Stimulated activated CD8-positive, alpha-beta memory T cell treated with anti-CD3 and anti-CD28 coated beads, Interleukin-15, amount 100 ng/mL, for 24 hours (primary cell): ENCODE measurements around the gene ABCC9.

ENCODE experiments used
- DNase-seq: peaks from one replicate; pipeline ENCODE4 v3.0.0-alpha.2; 2020; ENCODE audit warnings: low read depth

Gene ABCC9

DNA sequence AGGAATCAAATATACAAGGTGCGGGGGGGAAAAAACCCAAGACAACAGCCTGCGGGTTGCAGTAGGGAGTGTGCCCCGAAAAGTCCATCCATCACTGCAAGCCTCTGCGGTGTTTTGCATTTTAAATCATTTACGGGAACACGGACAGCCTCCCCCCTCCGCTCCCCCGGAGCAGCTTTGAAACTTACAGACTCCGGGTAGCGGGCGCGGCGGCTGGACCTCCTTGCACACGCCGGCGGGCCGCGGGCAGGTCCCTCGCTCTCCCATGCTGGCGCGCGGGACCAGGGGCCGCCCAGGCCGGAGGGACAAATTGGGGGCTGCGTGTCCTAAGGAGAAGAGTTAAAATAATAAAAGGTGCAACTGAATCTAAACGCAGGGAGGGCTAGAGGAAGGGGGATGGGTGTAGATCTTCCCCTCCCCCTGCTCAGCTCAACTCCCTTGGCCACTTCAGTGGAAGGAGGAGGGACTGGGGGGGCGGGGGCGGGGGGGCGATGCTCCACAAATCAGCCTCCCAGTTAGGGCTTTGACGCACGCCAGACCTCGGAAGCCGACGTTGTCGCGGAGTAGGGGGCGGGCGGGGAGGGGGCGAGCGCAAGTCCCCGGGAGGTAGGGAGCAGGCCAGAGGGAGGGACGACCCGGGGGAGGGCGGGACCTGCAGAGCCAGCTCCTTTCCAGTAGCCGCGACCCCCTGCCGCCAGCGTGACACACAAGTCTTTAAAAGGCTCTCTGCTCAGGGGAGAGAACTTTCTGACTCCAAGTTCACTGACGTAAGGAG, 166.7 kb downstream of the ABCC9 start, which contains the start of gene KCNJ8:
KCNJ8 (minus strand) TSS at position 349 of the 775 bp plus-strand sequence. CDS start 1,090 bp downstream, outside the sequence.
- no peak for DNase-seq

DNA sequence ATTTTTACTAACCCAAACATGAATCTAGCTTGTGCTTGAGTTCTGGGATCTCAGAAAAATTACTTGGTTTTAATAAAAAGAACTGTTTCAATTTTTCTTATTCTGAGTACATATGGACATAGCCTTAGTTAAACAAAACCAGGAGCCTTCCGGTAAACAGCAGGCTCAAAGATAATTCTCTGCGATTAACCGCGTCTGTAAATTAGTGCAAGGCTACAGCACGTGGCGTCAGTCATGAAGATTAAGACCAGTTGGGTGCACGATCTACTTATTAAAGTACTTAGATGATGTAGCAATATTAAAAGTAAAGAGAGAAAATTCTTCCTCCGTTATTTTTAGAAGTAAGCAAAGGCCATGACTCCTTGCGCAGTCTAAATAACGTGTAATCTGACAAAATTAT, 167.4 kb downstream of the ABCC9 start:
- DNase-seq, result no peak

DNA sequence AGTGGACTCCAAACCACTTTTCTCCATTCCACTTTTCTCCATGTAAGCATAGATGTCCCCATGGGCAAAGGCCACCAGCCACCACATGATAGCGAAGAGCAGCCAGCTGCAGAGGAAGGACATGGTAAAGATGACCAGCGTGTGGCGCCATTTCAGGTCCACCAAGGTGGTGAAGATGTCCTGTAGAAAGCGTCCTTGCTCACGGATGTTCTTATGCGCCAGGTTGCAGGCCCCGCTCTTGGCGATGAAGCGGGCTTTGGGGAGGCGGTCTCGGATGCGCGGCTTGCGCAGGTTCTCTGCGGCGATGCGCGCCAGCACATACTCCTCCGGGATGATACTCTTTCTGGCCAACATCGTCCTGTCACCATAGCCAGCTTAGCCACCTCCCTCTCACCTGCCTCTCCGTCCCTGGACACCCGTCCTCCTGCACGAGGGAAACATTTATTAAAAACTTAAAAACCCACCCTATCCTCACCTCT, 167.9 kb downstream of the ABCC9 start:
- no peak for DNase-seq

DNA sequence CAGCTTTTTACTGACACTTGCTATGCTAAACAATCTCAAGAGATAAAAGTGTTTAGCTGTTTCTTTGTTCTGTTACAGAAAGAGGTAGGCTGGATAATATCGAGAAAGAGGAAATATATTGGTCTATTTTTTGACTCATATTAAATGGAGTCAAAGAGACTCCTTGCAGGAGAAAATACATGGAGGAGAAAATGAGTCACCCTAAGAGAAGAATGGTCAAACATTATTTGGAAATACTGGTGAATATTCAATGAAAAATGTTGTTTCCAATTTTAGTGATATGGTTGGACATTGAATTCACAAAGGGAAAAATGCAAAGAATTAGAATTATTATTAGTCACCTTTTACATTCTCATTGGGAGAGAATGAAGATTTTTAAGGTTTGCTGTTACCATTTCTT, 169.9 kb downstream of the ABCC9 start:
- DNase-seq, result no peak

DNA sequence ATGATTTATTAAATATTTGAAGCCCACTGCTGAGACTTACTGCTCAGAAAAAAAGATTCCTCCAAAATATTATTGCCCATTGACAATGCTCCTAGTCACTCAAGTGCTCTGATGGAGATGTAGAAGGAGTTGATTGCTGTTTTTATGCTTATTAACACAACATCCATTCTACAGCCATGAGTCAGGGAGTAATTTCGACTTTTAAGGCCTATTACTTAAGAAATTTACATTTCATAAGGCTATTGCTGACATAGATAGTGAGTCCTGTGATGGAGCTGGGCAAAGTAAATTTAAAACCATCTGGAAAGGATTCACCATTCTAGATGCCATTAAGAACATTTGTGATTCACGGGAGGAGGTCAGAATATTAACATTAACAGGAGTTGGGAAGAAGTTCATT, 171.9 kb downstream of the ABCC9 start:
- no peak for DNase-seq

DNA sequence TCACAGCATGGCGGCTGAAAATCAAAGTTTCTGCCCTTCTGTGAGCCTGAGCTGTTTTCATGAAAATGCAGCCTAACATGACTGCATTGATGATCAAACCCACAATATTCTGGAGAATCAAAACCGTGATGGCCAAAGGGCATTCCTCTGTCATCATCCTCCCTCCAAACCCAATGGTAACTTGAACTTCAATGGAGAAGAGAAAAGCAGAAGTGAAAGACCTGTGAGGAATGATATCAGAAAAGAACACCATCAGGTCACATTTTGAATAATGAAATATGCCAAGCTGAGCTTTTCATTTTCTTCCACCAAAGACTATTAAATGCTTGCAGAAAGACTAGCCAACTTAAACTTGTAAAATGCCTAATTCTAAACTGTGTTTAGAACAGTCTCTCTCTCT, 174.8 kb downstream of the ABCC9 start:
- DNase-seq, result no peak

DNA sequence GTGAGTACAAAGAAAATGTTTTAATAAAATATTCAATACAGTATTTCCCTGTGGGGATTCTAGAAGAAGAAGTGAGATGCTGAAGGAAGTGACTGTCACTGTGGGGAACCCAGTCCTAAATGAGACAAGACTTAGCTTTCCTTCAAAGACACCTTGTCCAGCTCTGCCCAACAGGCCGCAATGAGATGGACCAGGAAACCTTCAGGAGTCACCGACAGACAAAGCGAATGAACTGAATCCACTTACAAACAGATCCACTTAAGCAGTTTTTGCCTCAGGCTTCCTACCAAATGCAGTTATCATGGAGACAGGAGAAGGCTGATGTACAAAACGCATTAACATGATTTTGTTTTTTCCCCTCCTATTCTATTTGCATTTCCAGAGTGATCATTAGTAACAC, 176.3 kb downstream of the ABCC9 start:
- DNase-seq, result no peak

DNA sequence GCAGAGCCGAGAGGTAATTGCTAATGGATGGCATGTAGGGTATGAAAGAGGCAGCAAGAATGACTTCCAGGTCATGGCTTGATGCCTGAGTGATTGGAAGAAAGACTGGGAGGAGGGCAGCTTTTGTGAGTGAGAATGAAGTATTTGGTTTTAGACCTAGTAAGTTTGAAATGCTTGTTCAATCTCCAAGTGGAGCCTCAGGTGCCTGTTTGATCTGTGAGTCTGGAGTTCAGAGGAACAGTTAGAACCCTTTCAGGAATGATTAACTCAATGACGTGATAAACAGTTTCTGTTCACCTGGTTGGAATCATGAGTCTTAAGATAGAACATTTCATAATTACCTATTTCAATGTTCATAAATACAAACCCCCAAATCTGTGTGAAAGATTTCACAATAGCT, 177.2 kb downstream of the ABCC9 start:
- no peak for DNase-seq

DNA sequence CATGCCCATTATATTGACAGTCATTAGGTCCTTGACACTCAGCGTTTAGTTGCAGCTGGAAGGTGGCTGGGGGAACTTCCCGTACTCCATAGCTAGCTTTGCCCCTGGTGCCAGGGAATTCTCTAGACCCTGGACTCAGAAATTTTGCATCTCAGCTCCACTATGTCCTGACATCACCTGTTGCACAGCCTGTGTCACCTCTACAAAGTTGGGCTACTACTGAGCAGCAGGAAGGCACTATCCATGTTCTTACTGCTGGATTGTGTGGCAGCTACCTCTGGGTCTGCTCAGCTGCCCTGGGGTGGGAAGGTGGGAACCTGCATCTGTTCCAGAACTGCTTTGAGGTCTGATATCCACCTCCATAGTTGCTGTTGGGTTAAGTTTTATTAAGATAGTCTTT, 177.7 kb downstream of the ABCC9 start:
- no peak for DNase-seq

DNA sequence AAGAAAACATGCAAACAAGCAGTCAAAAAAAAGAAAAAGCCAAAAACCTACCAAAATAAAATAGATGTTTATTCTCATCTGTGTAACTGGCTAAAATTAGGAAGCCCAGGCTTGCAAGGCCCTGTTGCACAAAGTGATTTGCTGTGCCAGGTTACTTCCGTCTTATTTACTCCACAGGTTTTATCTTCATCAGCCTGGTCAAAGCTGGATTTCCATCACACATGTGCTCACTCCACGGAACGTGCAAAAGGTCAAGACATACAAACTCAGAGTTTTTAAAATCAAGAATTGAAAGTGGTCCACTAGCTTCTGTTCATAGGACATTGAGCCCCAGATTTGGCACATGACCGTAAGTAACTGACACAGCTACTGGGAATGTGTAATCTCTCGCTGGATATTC, 181.5 kb downstream of the ABCC9 start:
- no peak for DNase-seq

DNA sequence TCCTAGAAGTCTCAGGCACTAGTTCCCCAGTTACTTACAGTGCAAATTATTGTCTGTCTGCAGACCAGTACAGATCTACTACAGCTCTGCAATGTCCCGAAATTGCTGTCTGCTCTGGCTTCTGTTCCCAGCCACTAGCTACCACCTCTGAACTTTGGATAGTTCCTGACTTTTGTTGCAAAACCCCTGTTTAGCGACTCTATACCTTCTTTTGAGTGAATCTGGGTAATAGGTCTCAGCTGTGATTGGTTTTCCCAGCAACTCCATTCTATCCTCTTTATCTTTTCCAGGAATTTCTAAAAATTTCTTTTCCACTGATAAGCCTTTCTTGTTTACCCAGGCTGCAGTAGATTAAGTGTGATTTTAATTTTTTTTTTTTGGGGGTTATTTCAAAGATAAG, 183.5 kb downstream of the ABCC9 start:
- DNase-seq, result no peak

DNA sequence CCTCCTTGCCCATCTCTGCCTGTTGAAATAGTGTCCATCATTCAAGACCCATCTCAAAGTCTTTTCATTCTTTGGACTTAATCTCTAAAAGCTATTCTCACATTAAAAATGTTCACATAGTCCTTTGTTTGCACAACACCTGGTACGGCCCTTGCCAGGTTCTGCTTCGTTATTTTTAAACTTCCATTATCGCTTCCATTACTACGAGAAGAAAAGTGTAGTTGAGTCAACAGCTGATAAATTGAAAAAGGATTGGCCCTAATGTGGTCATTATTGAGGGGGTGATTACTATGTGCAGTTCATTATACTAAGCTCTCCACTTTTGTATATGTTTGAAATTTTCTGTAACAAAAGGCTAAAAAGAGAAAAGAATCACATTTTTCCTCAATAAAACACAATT, 184.5 kb downstream of the ABCC9 start:
- DNase-seq, result no peak

DNA sequence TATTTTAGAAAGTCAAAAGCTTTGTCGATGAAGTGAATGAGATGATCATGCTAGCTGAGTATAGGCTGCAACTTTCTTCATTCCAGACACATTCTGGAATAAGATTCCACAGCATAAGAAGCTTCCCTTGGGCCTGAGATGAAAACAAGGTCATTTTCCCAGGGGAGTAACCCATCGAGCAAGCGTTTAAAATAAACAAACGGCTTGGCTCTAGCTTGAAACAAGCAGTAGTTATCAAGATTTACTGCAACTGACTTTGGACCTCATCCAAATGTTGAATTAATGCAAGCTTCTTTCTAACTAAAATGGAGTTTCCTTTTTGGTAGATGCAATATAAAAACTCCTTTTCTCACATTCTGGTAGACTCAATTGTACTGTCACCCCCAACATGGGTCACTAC, 189.7 kb downstream of the ABCC9 start:
- no peak for DNase-seq
